ENCODE measurements around the gene SEMA5A.

GRCh38 chr5:9515436-9515835 is 30.4 kb downstream of the SEMA5A start:
- TF ChIP-seq CTCF (IDR thresholded peaks at IDR 0.05) = no peak
- no peak for TF ChIP-seq EZH2 (IDR thresholded peaks at IDR 0.05; ENCODE audit: borderline replicate concordance, insufficient read depth, low read depth, low read length, poor library complexity, severe bottlenecking)

Measured in B cell (primary cell).